H9 (cell line): ENCODE results near the gene ANXA10. TPM values are rescaled to one million over a fixed set of nuclear protein-coding genes. Genes with fewer than 3 reads are reported as not detected.

Experiments used
- DNase-seq: peaks from one replicate; pipeline ENCODE4 v3.0.0-alpha.2; 2017
- H2AFZ ChIP-seq: one replicate; pipeline ENCODE4 v1.6.1; 2013; ENCODE audit warnings: mild to moderate bottlenecking, low read length, control low read depth, moderate library complexity
- H2AK5ac ChIP-seq: 2 replicates; pipeline ENCODE4 v1.6.1; 2013; ENCODE audit warnings: low read length, control low read depth, mixed read lengths; ENCODE audit not compliant: insufficient read length
- H2BK120ac ChIP-seq: one replicate; pipeline ENCODE4 v1.6.1; 2013; ENCODE audit warnings: low read depth, mild to moderate bottlenecking, low read length, control low read depth, inconsistent platforms; ENCODE audit not compliant: poor library complexity, severe bottlenecking
- H2BK12ac ChIP-seq: 2 replicates; pipeline ENCODE4 v1.6.1; 2013; ENCODE audit warnings: low read length, control low read depth, mixed read lengths, low read depth; ENCODE audit not compliant: insufficient read length
- H2BK15ac ChIP-seq: 2 replicates; pipeline ENCODE4 v1.6.1; 2013; ENCODE audit warnings: low read depth, low read length, control low read depth
- H2BK20ac ChIP-seq: one replicate; pipeline ENCODE4 v1.6.1; 2013; ENCODE audit warnings: low read depth, mild to moderate bottlenecking, low read length, control low read depth, inconsistent platforms; ENCODE audit not compliant: poor library complexity, severe bottlenecking
- H2BK5ac ChIP-seq: 2 replicates; pipeline ENCODE4 v1.6.1; 2013; ENCODE audit warnings: low read length, control low read depth, mixed read lengths; ENCODE audit not compliant: insufficient read length
- H3K14ac ChIP-seq: 2 replicates; pipeline ENCODE4 v1.6.1; 2013; ENCODE audit warnings: low read length, control low read depth; ENCODE audit not compliant: insufficient read depth
- H3K18ac ChIP-seq: 2 replicates; pipeline ENCODE4 v1.6.1; 2013; ENCODE audit warnings: low read depth, mild to moderate bottlenecking, mixed read lengths, low read length, control low read depth; ENCODE audit not compliant: insufficient read length
- H3K23ac ChIP-seq: 2 replicates; pipeline ENCODE4 v1.6.1; 2013; ENCODE audit warnings: low read length, control low read depth, mixed read lengths, low read depth; ENCODE audit not compliant: insufficient read length
- H3K23me2 ChIP-seq: 2 replicates; pipeline ENCODE4 v1.6.1; 2013; ENCODE audit warnings: low read depth, mild to moderate bottlenecking, mixed read lengths, low read length, control low read depth; ENCODE audit not compliant: insufficient read length, poor library complexity, severe bottlenecking
- H3K27ac ChIP-seq: 2 replicates; pipeline ENCODE4 v1.5.1; 2013; ENCODE audit warnings: low read length, control low read depth, mixed read lengths, low read depth; ENCODE audit not compliant: insufficient read length
- H3K27me3 ChIP-seq: 2 replicates; pipeline ENCODE4 v1.6.1; 2013; ENCODE audit warnings: low read length, control low read depth, inconsistent platforms; ENCODE audit not compliant: insufficient read depth
- H3K4ac ChIP-seq: 2 replicates; pipeline ENCODE4 v1.6.1; 2013; ENCODE audit warnings: low read depth, mild to moderate bottlenecking, control low read depth, inconsistent platforms, low read length, moderate library complexity
- H3K4me1 ChIP-seq: 2 replicates; pipeline ENCODE4 v1.6.1; 2013; ENCODE audit warnings: low read length, control low read depth, inconsistent platforms; ENCODE audit not compliant: insufficient read depth
- H3K4me2 ChIP-seq: 2 replicates; pipeline ENCODE4 v1.6.1; 2013; ENCODE audit warnings: low read length, control low read depth, mixed read lengths; ENCODE audit not compliant: insufficient read length, insufficient read depth
- H3K56ac ChIP-seq: 2 replicates; pipeline ENCODE4 v1.6.1; 2013; ENCODE audit warnings: low read depth, mild to moderate bottlenecking, mixed read lengths, low read length, control low read depth; ENCODE audit not compliant: insufficient read length
- H3K79me1 ChIP-seq: 2 replicates; pipeline ENCODE4 v1.6.1; 2013; ENCODE audit warnings: low read depth, mild to moderate bottlenecking, moderate library complexity, low read length, control low read depth, inconsistent platforms; ENCODE audit not compliant: insufficient read depth, poor library complexity, severe bottlenecking
- H3K79me2 ChIP-seq: 2 replicates; pipeline ENCODE4 v1.6.1; 2013; ENCODE audit warnings: low read length, control low read depth, inconsistent platforms; ENCODE audit not compliant: insufficient read depth
- H3K9ac ChIP-seq: 2 replicates; pipeline ENCODE4 v1.6.1; 2013; ENCODE audit warnings: low read length, control low read depth, mixed read lengths; ENCODE audit not compliant: insufficient read length; ENCODE audit errors: extremely low read depth
- H3K9me3 ChIP-seq: one replicate; pipeline ENCODE4 v1.6.1; 2013; ENCODE audit warnings: low read depth, low read length, inconsistent platforms; ENCODE audit not compliant: control insufficient read depth
- H3T11ph ChIP-seq: one replicate; pipeline ENCODE4 v1.6.1; 2013; ENCODE audit warnings: mild to moderate bottlenecking, low read length, control low read depth, inconsistent platforms
- H4K20me1 ChIP-seq: one replicate; pipeline ENCODE4 v1.6.1; 2013; ENCODE audit not compliant: control insufficient read depth, insufficient read length, insufficient read depth
- H4K5ac ChIP-seq: 2 replicates; pipeline ENCODE4 v1.6.1; 2013; ENCODE audit warnings: low read depth, mild to moderate bottlenecking, mixed read lengths, low read length, control low read depth; ENCODE audit not compliant: insufficient read length
- H4K8ac ChIP-seq: replicated peaks from 2 replicates; pipeline ENCODE4 v1.6.1; 2013; ENCODE audit warnings: low read length, control low read depth, mixed read lengths, low read depth; ENCODE audit not compliant: insufficient read length
- H4K91ac ChIP-seq: 2 replicates; pipeline ENCODE4 v1.6.1; 2013; ENCODE audit warnings: low read depth, mild to moderate bottlenecking, moderate library complexity, mixed read lengths, low read length, control low read depth; ENCODE audit not compliant: insufficient read length
- H3K27ac Mint-ChIP-seq, 3 experiments: 2 replicates in 2 of 3; 3 replicates in 1 of 3; pipeline ENCODE4 v1.8.0; 2020 to 2021; ENCODE audit warnings: mixed read lengths in 3 of 3, mild to moderate bottlenecking in 1 of 3, moderate library complexity in 1 of 3
- H3K27me3 Mint-ChIP-seq: 2 replicates; pipeline ENCODE4 v1.8.0; 2021; ENCODE audit warnings: low read depth, mild to moderate bottlenecking, moderate library complexity, mixed read lengths
- H3K36me3 Mint-ChIP-seq, 3 experiments: 2 replicates in 2 of 3; 3 replicates in 1 of 3; pipeline ENCODE4 v1.8.0; 2020 to 2021; ENCODE audit warnings: low read depth in 3 of 3, mixed read lengths in 3 of 3; ENCODE audit not compliant: insufficient read depth in 1 of 3
- H3K4me1 Mint-ChIP-seq, 2 experiments: 2 replicates each; pipeline ENCODE4 v1.8.0; 2020; ENCODE audit warnings: mixed read lengths in 2 of 2
- H3K4me3 Mint-ChIP-seq, 2 experiments: 2 replicates in 1 of 2; 3 replicates in 1 of 2; pipeline ENCODE4 v1.8.0; 2020 to 2021; ENCODE audit warnings: mild to moderate bottlenecking in 2 of 2, mixed read lengths in 2 of 2, moderate library complexity in 1 of 2
- H3K9me3 Mint-ChIP-seq, 2 experiments: 2 replicates in 1 of 2; 3 replicates in 1 of 2; pipeline ENCODE4 v1.8.0; 2020; ENCODE audit warnings: mild to moderate bottlenecking in 2 of 2, mixed read lengths in 2 of 2, moderate library complexity in 1 of 2
- CTCF ChIP-seq: fragments of 200-600 bp; sonication (generic); conservative IDR thresholded peaks from 3 replicates; pipeline ENCODE4 v1.8.0; 2021; ENCODE audit warnings: antibody characterized with exemption, mild to moderate bottlenecking
- WGBS: extraction: QIAGEN DNeasy Blood & Tissue Kit; methylation state at CpG from one replicate; pipeline ENCODE4 v1.1.7; 2013; ENCODE audit warnings: missing lambda C conversion rate, low lambda C conversion rate, mixed read lengths; ENCODE audit not compliant: insufficient read length; ENCODE audit errors: extremely low coverage; 5-methylcytosine and 5-hydroxymethylcytosine counted together
- total RNA-seq: library from RNA; stranded (reverse); gene quantifications from 2 replicates; pipeline ENCODE4 v1.2.1, GENCODE V29; 2021

Gene ANXA10
- total RNA-seq, 1 experiment from 2014 or later, result not detected

- Mint-ChIP-seq H3K36me3 (no peaks in the 10 kb centered on the region), H3K4me1 (no peaks in the 10 kb centered on the region), H3K4me3 (no peak overlapping the region), H3K27ac (no peak overlapping the region), H3K27me3 (no peaks in the 10 kb centered on the region), H3K9me3 (no peaks in the 10 kb centered on the region)
- Histone ChIP-seq H3K14ac (no peak overlapping the region), H3K79me2 (no peaks in the 10 kb centered on the region), H2BK120ac (no peak overlapping the region), H2BK12ac (no peak overlapping the region), H3T11ph (no peak overlapping the region), H2BK5ac (no peak overlapping the region), H2AK5ac (no peak overlapping the region), H3K23me2 (no peaks in the 10 kb centered on the region), H3K27me3 (no peaks in the 10 kb centered on the region), H2BK15ac (no peak overlapping the region), H2AFZ (no peak overlapping the region), H3K18ac (no peak overlapping the region), H3K4me1 (no peaks in the 10 kb centered on the region), H4K5ac (no peak overlapping the region), H3K4ac (no peak overlapping the region), H3K23ac (no peak overlapping the region), H3K79me1 (no peaks in the 10 kb centered on the region), H3K56ac (no peak overlapping the region), H2BK20ac (no peak overlapping the region), H4K8ac (no peak overlapping the region), H4K91ac (no peak overlapping the region), H3K4me2 (no peak overlapping the region), H3K27ac (no peak overlapping the region), H3K9ac (no peak overlapping the region), H3K9me3 (no peaks in the 10 kb centered on the region), H4K20me1 (no peaks in the 10 kb centered on the region)
- WGBS, result no CpG with 5 or more reads among the region's 6 CpGs
- TF ChIP-seq CTCF, result peak; percentile 78
- no peak for DNase-seq
These were observed 91.6 kb downstream of the ANXA10 start for GRCh38 chr4:168183717-168184571.
